BLaER1 treated with 17β-estradiol and CSF1 and Interleukin-3, amounts not matched to agents 10 nM and 100 nM (cell line): ENCODE data around the gene ZNF142.

ENCODE experiments used
- H3K27ac ChIP-seq, 11 experiments: shearing (Covaris generic); formaldehyde crosslinking; 2 replicates each; pipeline ENCODE4 v1.8.1; 2022
- H3K27me3 ChIP-seq, 11 experiments: shearing (Covaris generic); formaldehyde crosslinking; 2 replicates each; pipeline ENCODE4 v1.8.1; 2022
- H3K36me3 ChIP-seq, 11 experiments: shearing (Covaris generic); formaldehyde crosslinking; 2 replicates each; pipeline ENCODE4 v1.8.1; 2022
- H3K4me1 ChIP-seq, 10 experiments: shearing (Covaris generic); formaldehyde crosslinking; 2 replicates each; pipeline ENCODE4 v1.8.1; 2022
- H3K4me2 ChIP-seq, 11 experiments: shearing (Covaris generic); formaldehyde crosslinking; 2 replicates each; pipeline ENCODE4 v1.8.1; 2022
- H3K4me3 ChIP-seq, 10 experiments: shearing (Covaris generic); formaldehyde crosslinking; 2 replicates each; pipeline ENCODE4 v1.8.1; 2022
- H3K9ac ChIP-seq, 11 experiments: shearing (Covaris generic); formaldehyde crosslinking; 2 replicates each; pipeline ENCODE4 v1.8.1; 2022
- H3K9me3 ChIP-seq, 11 experiments: shearing (Covaris generic); formaldehyde crosslinking; replicated peaks in 1 of 11; 2 replicates each; pipeline ENCODE4 v1.8.1; 2022
- H4K20me1 ChIP-seq, 11 experiments: shearing (Covaris generic); formaldehyde crosslinking; 2 replicates each; pipeline ENCODE4 v1.8.1; 2022
- Cebpa-rat ChIP-seq, 11 experiments: shearing (Covaris generic); IDR thresholded peaks; 2 replicates each; pipeline ENCODE4 v1.8.1; 2022

Gene ZNF142

DNA sequence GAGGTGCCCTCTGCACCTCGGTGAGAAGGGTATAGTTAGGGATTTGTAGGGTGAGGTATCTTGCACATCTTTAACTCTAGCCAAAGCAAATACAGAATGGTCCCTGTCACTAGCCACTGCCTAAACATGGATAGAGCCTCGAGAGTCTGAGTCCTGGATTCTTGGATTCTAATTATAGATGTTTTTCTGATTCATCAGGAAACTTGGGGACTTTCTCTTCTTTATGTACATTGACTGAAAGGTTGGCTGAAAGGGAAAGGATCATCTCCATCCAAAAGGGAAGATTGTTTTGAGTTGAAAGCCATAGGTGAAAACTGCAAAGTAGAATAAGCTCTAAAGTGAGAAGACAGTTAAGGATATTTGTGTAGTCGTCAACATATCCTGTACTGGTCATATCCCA, 20.6 kb upstream of the ZNF142 start:
- no peak for TF ChIP-seq Cebpa-rat (IDR thresholded peaks at IDR 0.05)
- Histone ChIP-seq H3K9me3 (no peaks in the 10 kb centered on the region), H3K4me2 (0 out of 22 replicates have a peak overlapping the region, but pooled peaks of 2 of the 11 experiments have one; percentile 65 to 71), H3K9ac (no peak overlapping the region), H3K27me3 (no peaks in the 10 kb centered on the region), H4K20me1 (0 out of 22 replicates have a peak, but pooled peaks cover 0 to 4% (median 0%) of the 10 kb centered on the region in 11 experiments), H3K27ac (no peak overlapping the region), H3K4me3 (no peak overlapping the region), H3K36me3 (peaks cover 0 to 21% (median 4%) of the 10 kb centered on the region in 11 experiments; a peak in 6 of 22 replicates), H3K4me1 (peaks cover 0 to 26% (median 9%) of the 10 kb centered on the region in 10 experiments; a peak in 11 of 20 replicates)

DNA sequence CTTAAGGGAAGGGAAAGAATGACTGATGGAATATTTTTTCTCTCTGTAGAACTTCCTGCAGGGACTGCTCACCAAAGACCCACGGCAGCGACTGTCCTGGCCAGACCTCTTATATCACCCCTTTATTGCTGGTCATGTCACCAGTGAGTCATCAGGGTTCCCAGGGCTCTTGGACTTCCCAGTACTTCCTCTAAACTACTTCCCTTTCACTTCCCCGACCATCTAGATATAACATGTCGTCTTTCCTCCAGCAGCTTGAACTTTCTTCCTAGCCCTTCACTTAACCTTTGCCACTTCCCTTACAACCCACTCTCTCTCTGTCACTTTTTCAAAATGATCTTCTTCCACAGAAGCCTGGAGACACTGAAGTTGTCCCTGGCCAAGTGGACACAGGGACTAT, 19.7 kb upstream of the ZNF142 start:
- Histone ChIP-seq H3K27ac (no peak overlapping the region), H3K9ac (no peak overlapping the region), H3K4me2 (peak overlapping the region in 5 of 11 experiments; percentile 34 to 74 (median 65); a peak in 10 of 22 replicates), H4K20me1 (0 out of 22 replicates have a peak, but pooled peaks cover 0 to 4% (median 0%) of the 10 kb centered on the region in 11 experiments), H3K9me3 (no peaks in the 10 kb centered on the region), H3K4me3 (no peak overlapping the region), H3K36me3 (peaks cover 0 to 19% (median 4%) of the 10 kb centered on the region in 11 experiments; a peak in 6 of 22 replicates), H3K27me3 (no peaks in the 10 kb centered on the region), H3K4me1 (peaks cover 0 to 26% (median 9%) of the 10 kb centered on the region in 10 experiments; a peak in 13 of 20 replicates)
- no peak for TF ChIP-seq Cebpa-rat (IDR thresholded peaks at IDR 0.05)

DNA sequence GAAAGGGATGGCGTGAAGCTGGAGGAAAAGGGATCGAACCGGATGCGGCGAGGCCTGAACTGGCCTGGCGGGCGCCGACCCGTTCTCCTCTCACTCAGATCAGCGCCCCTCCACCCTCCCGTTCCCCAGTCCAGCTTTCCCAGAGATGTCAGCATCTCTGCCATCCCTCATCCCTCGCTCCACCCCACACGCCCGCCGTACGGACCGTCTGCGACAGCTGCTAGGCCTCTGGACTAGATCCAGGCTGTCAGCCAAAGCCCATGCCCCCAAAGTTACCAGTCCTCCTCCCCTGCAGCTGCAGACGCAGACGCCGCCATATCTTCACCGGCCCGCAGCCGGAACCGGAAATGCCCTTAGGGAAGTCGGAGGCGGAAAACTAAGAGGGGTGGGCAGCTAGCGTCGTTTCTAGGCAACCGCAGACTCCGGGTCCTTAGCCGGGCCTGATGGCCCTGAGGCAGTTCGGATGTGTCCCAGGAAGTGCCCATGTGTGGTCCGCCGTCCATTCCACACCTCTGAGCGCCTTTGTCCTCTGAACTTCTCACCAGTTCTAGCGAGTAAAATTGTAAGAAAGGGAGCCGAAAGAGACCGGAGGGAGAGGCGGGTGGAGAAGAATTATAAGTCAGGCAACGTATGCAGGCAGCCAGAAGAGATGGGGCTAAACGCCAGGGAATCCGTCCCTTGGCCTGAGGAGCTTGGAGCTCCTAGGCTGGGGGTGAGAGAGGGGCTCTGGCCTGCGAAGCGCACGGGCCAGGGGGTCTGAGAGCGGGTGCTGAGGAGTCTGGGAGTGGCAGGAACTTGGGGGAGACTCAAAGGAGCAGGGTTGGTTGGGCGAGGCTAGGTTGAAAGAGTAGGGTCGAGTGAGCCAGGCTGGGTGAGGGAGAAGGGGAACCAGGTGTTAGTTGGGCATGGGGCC, 12.5 kb upstream of the ZNF142 start, which contains the start of the genes RNF25 and STK36:
TSS of gene RNF25 (minus strand) at position 349 of the 913 bp plus-strand sequence. CDS start at position 317, 32 bp downstream.
TSS of gene STK36 (plus strand) at position 433 of the 913 bp plus-strand sequence. CDS start 744 bp downstream, outside the sequence.
- Histone ChIP-seq H3K4me3 (peak within 1 kb of the TSS; percentile 75 to 93 (median 85)), H3K27me3 (no peaks in the 10 kb centered on the region), H3K4me1 (peaks cover 17 to 27% (median 20%) of the 10 kb centered on the region in 10 experiments), H3K9ac (peak within 1 kb of the TSS; percentile 74 to 89 (median 83)), H3K36me3 (peaks cover 11 to 41% (median 25%) of the 10 kb centered on the region in 11 experiments), H3K4me2 (peak within 1 kb of the TSS; percentile 77 to 96 (median 91)), H4K20me1 (peaks cover 0 to 12% (median 0%) of the 10 kb centered on the region in 11 experiments; a peak in 3 of 22 replicates), H3K27ac (peak within 1 kb of the TSS; percentile 71 to 85 (median 82); a peak in 21 of 22 replicates), H3K9me3 (no peaks in the 10 kb centered on the region)
- no peak for TF ChIP-seq Cebpa-rat (IDR thresholded peaks at IDR 0.05)

DNA sequence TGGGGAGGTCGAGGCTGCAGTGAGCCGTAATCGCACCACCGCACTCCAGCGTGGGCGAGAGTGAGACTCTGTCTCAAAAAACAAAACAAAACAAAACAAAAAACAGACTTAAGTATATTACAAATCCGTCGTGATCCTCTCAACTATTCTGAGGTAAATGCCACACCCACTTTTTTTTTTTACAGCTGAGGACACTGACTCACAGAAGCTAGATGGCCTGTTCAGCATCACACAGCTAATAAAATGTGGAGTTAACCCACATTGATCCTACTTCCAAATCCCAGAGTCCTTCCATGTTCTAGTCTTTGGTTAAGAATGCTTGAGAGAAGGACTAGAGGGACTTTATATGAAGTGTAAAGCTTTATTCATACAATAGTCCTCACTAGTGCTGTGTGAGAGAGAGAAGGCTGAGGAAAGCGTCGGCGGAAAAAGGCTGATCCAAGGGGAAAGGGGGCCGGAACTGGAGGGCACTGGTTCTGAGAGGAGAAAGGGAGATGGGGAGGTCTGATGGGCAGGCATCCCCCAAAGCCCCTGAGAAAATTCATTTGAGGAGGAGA, 11.8 kb upstream of the ZNF142 start:
- no peaks in the 10 kb centered on the region for H3K27me3 ChIP-seq
- peak overlapping the region; percentile 74 to 89 (median 83) for H3K9ac ChIP-seq
- peaks cover 18 to 47% (median 31%) of the 10 kb centered on the region in 11 experiments for H3K36me3 ChIP-seq
- peaks cover 0 to 15% (median 0%) of the 10 kb centered on the region in 11 experiments; a peak in 5 of 22 replicates for H4K20me1 ChIP-seq
- H3K4me3 ChIP-seq, result peak overlapping the region; percentile 75 to 93 (median 85)
- H3K9me3 ChIP-seq, result no peaks in the 10 kb centered on the region
- H3K4me1 ChIP-seq, result peaks cover 17 to 27% (median 20%) of the 10 kb centered on the region in 10 experiments
- no peak for TF ChIP-seq Cebpa-rat (IDR thresholded peaks at IDR 0.05)
- H3K27ac ChIP-seq, result peak overlapping the region; percentile 71 to 85 (median 82); a peak in 21 of 22 replicates
- H3K4me2 ChIP-seq, result peak overlapping the region; percentile 77 to 96 (median 91)

DNA sequence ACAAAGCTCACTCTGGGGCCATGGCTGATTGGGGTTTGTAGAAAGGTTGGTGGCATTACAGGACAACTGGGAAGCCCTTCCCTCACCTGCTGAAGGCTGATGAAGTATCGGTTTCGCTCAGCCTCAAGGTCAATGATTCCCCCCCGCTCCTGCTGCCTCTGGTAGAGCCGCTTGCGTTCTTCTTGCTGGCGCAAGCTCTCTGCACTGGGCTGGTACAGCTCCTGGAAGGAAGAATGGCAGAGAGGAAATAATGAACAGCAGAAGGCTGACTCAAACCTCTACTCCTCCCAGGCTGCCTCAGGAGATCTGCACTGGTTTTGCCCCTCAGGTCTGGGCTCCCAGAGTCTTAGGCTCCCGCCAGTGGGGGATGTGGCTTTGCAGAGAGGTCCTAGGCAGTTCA, 5.2 kb upstream of the ZNF142 start:
- H3K27ac ChIP-seq, result no peak overlapping the region
- no peak for TF ChIP-seq Cebpa-rat (IDR thresholded peaks at IDR 0.05)
- no peak overlapping the region for H3K9ac ChIP-seq
- no peaks in the 10 kb centered on the region for H3K9me3 ChIP-seq
- peaks cover 3 to 14% (median 12%) of the 10 kb centered on the region in 10 experiments; a peak in 17 of 20 replicates for H3K4me1 ChIP-seq
- H3K27me3 ChIP-seq, result no peaks in the 10 kb centered on the region
- no peak overlapping the region for H3K4me3 ChIP-seq
- H3K36me3 ChIP-seq, result peaks cover 68 to 89% (median 81%) of the 10 kb centered on the region in 11 experiments
- H4K20me1 ChIP-seq, result peaks cover 0 to 32% (median 6%) of the 10 kb centered on the region in 11 experiments; a peak in 11 of 22 replicates
- H3K4me2 ChIP-seq, result no peak overlapping the region

DNA sequence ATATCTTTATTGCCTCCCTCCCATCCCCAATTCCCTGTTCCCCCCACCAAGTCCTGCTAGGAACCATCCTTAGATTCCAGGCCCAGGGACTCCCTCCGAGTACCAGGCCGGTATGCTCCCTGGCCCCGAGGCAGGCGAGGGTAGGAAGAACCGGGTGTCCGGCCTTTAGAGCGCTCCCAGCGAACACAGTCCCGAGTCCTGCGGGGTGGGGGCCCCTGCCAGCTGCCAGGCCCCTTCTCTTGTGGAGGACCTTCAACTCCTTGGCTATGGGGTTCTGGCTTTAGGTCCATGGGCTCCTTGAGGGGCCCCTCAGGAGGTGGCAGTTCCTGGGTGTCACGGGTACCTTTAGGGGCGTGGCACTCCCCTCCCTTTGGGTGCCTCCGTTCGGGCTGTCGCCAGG, 4.5 kb upstream of the ZNF142 start:
- no peak overlapping the region for H3K9ac ChIP-seq

DNA sequence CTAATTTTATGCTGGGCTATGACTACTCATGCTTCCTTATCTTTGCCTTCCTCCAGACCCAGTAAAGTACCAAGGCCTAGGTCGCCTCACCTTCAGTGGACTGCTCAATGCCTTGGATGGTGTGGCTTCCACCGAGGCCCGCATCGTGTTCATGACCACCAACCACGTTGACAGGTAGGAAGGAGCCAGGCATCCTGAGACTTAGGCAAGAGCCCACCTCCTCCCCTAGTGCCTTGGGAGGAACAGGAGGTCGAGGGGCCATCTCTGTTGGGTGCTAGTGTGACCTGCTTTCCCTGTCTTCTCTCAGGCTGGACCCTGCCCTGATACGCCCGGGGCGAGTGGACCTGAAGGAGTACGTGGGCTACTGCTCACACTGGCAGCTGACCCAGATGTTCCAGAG, 3.4 kb upstream of the ZNF142 start:
- no peak for TF ChIP-seq Cebpa-rat (IDR thresholded peaks at IDR 0.05)
- Histone ChIP-seq H3K27ac (no peak overlapping the region), H3K4me2 (no peak overlapping the region), H3K27me3 (no peaks in the 10 kb centered on the region), H3K4me1 (peaks cover 9 to 23% (median 21%) of the 10 kb centered on the region in 10 experiments), H4K20me1 (peaks cover 0 to 32% (median 6%) of the 10 kb centered on the region in 11 experiments; a peak in 11 of 22 replicates), H3K4me3 (no peak overlapping the region), H3K9ac (no peak overlapping the region), H3K9me3 (no peaks in the 10 kb centered on the region), H3K36me3 (peaks cover 63 to 76% (median 71%) of the 10 kb centered on the region in 11 experiments)

More for the DNA sequence above, 4.5 kb upstream of the ZNF142 start:
- TF ChIP-seq Cebpa-rat (IDR thresholded peaks at IDR 0.05), result no peak
- Histone ChIP-seq H3K27me3 (no peaks in the 10 kb centered on the region), H3K4me1 (peaks cover 0 to 15% (median 12%) of the 10 kb centered on the region in 10 experiments; a peak in 16 of 20 replicates), H4K20me1 (peaks cover 0 to 32% (median 6%) of the 10 kb centered on the region in 11 experiments; a peak in 11 of 22 replicates), H3K9me3 (no peaks in the 10 kb centered on the region), H3K4me3 (no peak overlapping the region), H3K36me3 (peaks cover 68 to 82% (median 79%) of the 10 kb centered on the region in 11 experiments), H3K27ac (no peak overlapping the region), H3K4me2 (no peak overlapping the region)

DNA sequence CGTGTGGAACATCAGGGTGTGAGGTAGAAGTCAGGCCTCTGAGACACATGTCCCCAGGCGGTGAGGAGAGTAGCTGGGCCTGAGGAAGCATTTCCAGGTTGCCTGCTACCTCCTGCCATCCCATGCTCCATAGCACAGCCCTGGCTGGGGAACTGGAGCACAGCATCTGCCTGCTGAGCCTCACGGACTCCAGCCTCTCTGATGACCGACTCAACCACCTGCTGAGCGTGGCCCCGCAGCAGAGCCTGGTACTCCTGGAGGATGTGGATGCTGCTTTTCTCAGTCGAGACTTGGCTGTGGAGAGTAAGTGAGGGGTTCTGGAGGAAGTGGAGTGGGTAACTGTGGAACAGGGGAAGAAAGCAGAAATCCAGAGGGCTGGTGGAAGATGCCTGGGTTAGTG, 3.0 kb upstream of the ZNF142 start:
- peaks cover 63 to 76% (median 71%) of the 10 kb centered on the region in 11 experiments for H3K36me3 ChIP-seq
- TF ChIP-seq Cebpa-rat (IDR thresholded peaks at IDR 0.05), result no peak
- H3K27me3 ChIP-seq, result no peaks in the 10 kb centered on the region

More for the DNA sequence above, 3.0 kb upstream of the ZNF142 start:
- peaks cover 10 to 24% (median 22%) of the 10 kb centered on the region in 10 experiments for H3K4me1 ChIP-seq
- no peaks in the 10 kb centered on the region for H3K9me3 ChIP-seq
- peaks cover 0 to 32% (median 6%) of the 10 kb centered on the region in 11 experiments; a peak in 11 of 22 replicates for H4K20me1 ChIP-seq
- H3K27ac ChIP-seq, result no peak overlapping the region
- no peak overlapping the region for H3K4me2 ChIP-seq
- H3K4me3 ChIP-seq, result no peak overlapping the region
- H3K9ac ChIP-seq, result 0 out of 22 replicates have a peak overlapping the region, but pooled peaks of 1 of the 11 experiments have one; percentile 3
